Progenitor cell of endocrine pancreas (in vitro differentiated cells): ENCODE results near the gene TBC1D3. TPM values are rescaled to one million over a fixed set of nuclear protein-coding genes. Genes with fewer than 3 reads are reported as not detected.
"Not testable (repeated sequence)": the region's sequence is repeated elsewhere in the genome, so short reads cannot be mapped to it uniquely, and the experiment has no call there.

Experiments used
- DNase-seq: peaks from one replicate; pipeline ENCODE4 v3.0.0; 2021; ENCODE audit warnings: low spot score; ENCODE audit not compliant: unreplicated experiment
- H3K27ac Mint-ChIP-seq: 2 replicates; pipeline ENCODE4 v1.8.0; 2021; ENCODE audit warnings: mild to moderate bottlenecking, moderate library complexity, mixed read lengths
- H3K27me3 Mint-ChIP-seq: 2 replicates; pipeline ENCODE4 v1.8.0; 2021; ENCODE audit warnings: mixed read lengths
- H3K36me3 Mint-ChIP-seq: 2 replicates; pipeline ENCODE4 v1.8.0; 2022; ENCODE audit warnings: mixed read lengths; ENCODE audit not compliant: insufficient read depth
- H3K4me1 Mint-ChIP-seq: 2 replicates; pipeline ENCODE4 v1.8.0; 2021; ENCODE audit warnings: low read depth, mixed read lengths
- H3K4me3 Mint-ChIP-seq: 2 replicates; pipeline ENCODE4 v1.8.0; 2021; ENCODE audit warnings: low read depth, mild to moderate bottlenecking, moderate library complexity, mixed read lengths
- H3K9me3 Mint-ChIP-seq: 2 replicates; pipeline ENCODE4 v1.8.0; 2021; ENCODE audit warnings: low read depth, mixed read lengths
- long read RNA-seq: library from polyadenylated mRNA; unstranded; transcript quantifications from one replicate; pipeline ENCODE4 v2.0.0, GENCODE V29; 2020
- total RNA-seq: library from RNA; stranded (reverse); gene quantifications from 2 replicates; pipeline ENCODE4 v1.2.1, GENCODE V29; 2021

Gene TBC1D3
- not detected in 2 replicates for total RNA-seq
- long read RNA-seq, partial matches to known transcripts: 4 of 13 reads
- long read RNA-seq, other reads (novel, unspliced or antisense): 9 of 13 reads

DNA sequence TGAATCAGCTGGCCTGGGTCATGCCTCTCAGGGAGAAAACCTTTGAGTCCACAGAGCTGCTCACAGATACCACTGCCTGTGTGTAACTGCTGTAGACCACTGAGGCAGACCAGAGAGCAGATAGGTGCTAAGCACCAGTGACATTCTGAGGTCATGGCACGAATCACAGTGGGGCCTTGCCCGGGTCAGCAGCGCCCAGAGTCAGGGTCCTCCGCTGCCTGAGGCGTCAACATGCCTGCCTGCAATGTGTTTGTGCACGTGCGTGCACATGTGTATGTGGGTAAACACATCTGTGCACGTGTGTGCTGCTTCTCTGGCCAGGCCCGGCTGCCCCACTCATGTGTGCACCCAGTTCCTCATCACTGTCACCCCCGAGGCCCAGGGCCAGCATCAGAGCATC is at the start of gene TBC1D3:
Gene TBC1D3, minus strand, starts transcription at position 101 of the 400 bp plus-strand sequence. CDS start 1,526 bp downstream, outside the sequence.
- DNase-seq, H3K4me1 Mint-ChIP-seq, H3K27ac Mint-ChIP-seq, H3K27me3 Mint-ChIP-seq, H3K36me3 Mint-ChIP-seq, H3K9me3 Mint-ChIP-seq, H3K4me3 Mint-ChIP-seq: not testable (repeated sequence)

DNA sequence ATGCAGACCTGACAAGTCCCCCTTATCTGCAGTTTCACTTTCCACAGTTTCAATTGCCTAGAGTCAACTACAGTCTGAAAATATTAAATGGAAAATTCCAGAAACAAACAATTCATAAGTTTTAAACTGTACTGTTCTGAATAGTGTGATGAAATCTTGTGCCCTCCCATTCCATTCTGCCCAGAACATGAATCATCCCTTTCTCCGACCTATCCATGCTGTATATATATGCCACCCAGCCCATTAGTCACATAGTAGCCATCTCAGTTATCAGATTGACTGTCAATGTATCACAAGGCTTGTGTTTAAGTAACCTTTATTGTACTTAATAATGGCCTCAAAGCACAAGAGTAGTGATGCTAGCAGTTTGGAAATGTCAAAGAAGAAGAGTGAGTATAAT is 40.4 kb upstream of the TBC1D3 start:
- H3K9me3 Mint-ChIP-seq, DNase-seq, H3K27me3 Mint-ChIP-seq, H3K4me3 Mint-ChIP-seq, H3K4me1 Mint-ChIP-seq, H3K36me3 Mint-ChIP-seq, H3K27ac Mint-ChIP-seq: not testable (repeated sequence)

DNA sequence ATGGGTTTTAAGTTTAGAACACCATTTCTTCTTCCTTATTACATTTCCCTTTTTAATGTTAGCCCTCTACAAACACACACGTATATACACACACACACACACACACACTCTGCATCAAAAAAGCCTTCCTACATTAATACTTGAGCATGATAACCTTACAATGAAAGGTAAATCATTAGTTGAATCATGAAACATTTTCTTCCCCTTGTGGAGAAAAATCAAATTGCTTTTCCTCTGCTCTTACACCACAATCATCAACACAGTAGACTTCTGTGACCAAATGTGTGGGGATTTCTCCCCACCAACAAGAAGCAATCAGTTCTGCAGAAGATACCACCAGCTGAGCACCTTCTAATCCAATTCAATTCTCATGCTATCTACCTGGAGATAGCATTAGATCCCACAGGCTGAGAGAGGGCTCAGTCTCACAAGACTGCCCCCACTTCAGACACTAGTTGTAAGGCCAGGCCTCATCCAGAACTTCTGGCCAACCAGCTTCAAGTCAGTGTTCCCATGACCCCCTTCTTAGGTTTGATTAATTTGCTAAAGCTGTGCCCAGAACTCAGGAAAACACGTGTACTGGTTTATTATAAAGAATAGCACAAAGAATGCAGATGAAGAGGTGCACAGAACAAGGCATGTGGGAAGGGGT is 33.6 kb upstream of the TBC1D3 start:
- not testable (repeated sequence) for H3K36me3 Mint-ChIP-seq

DNA sequence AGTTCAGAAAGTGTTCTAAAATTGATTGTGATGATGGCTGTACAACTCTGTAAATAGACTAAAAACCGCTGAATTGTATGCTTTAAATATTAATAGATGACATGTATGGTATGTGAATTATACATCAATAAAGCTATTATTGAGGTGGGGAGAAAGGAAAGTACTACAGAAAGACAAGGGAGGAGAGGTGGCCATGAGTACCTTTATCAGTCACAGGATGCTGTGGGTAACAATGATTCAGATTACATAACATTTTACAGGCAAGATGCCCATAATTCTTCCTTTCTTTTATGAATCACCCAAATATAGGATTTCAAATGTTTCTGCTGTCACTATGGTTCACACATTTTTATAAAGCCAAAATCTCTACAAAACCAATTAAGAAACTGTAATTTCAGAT is 28.5 kb upstream of the TBC1D3 start:
- H3K9me3 Mint-ChIP-seq, H3K27ac Mint-ChIP-seq, H3K36me3 Mint-ChIP-seq, H3K4me1 Mint-ChIP-seq, H3K4me3 Mint-ChIP-seq, DNase-seq, H3K27me3 Mint-ChIP-seq: not testable (repeated sequence)

More for the DNA sequence above, 33.6 kb upstream of the TBC1D3 start:
- DNase-seq, H3K4me1 Mint-ChIP-seq, H3K4me3 Mint-ChIP-seq, H3K9me3 Mint-ChIP-seq, H3K27me3 Mint-ChIP-seq, H3K27ac Mint-ChIP-seq: not testable (repeated sequence)

DNA sequence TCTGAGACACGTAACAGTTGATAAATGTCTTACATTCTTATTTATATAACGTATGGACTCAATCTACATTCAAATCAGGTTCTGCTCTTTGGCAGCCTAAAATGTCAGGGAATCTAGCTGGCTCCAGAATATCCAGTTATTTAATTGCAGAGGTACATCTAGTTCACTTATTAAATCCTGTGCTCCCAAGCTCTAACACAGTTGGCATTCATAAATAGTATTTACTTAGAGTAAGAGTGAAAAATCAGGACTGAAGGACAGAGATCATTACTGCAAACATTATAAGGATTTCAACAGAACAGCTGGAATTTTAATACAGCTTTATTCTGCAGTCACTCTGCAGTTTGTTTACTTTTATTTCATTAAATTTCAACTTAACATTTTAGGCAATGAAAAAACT is 7.9 kb upstream of the TBC1D3 start:
- H3K27me3 Mint-ChIP-seq, H3K27ac Mint-ChIP-seq, DNase-seq, H3K4me1 Mint-ChIP-seq, H3K36me3 Mint-ChIP-seq, H3K9me3 Mint-ChIP-seq, H3K4me3 Mint-ChIP-seq: not testable (repeated sequence)

DNA sequence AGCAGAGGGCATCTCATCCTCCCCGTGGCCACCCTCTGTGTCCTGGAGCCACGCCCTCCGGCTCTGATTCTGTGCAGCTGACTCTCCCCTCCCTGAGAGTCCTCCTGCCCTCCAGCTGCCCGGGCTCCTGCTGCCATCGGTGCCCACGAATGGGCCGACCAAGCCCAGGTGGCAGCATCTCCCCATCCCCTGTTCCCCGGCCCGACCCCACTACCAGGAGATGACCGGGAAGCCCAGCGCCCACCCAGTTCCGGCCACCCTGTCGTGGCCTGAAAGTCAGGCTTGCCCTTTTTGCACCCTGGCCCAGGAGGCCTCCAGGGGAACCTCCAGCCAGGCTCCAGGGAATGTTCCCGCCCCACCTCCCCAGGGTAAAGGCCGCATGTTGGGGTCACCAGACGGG is 57.5 kb downstream of the TBC1D3 start:
- H3K27ac Mint-ChIP-seq, H3K4me3 Mint-ChIP-seq, H3K4me1 Mint-ChIP-seq, H3K9me3 Mint-ChIP-seq, H3K27me3 Mint-ChIP-seq, H3K36me3 Mint-ChIP-seq: not testable (repeated sequence)
- DNase-seq: peak; percentile 6

Other genes starting within 250 kb of the TBC1D3 start
- 58.5 and 61.8 TPM in 2 replicates for gene TBC1D3L, start 203.5 kb downstream of the TBC1D3 start, total RNA-seq
- 0.60 and 1.2 TPM in 2 replicates for gene TBC1D3D, start 188.6 kb downstream of the TBC1D3 start, total RNA-seq
- gene TBC1D3C, start 123.9 kb downstream of the TBC1D3 start, total RNA-seq: not detected in 2 replicates
- 0.14 TPM in 1 of 2 replicates, not detected in the other for gene TBC1D3E, start 64.6 kb downstream of the TBC1D3 start, total RNA-seq
- 41.8 and 46.3 TPM in 2 replicates for gene MRPL45, start 104.6 kb upstream of the TBC1D3 start, total RNA-seq
- gene GPR179, start 151.4 kb upstream of the TBC1D3 start, total RNA-seq: 0.27 and 0.41 TPM in 2 replicates
- 31.3 and 31.6 TPM in 2 replicates for gene SOCS7, start 159.3 kb upstream of the TBC1D3 start, total RNA-seq
- 2.9 and 3.3 TPM in 2 replicates for gene ARHGAP23, start 235.9 kb upstream of the TBC1D3 start, total RNA-seq